ENCODE measurements around the gene FHAD1.

GRCh38 chr1:15391366-15391765 lies 144.3 kb downstream of the FHAD1 start:
- TF ChIP-seq NFIC (IDR thresholded peaks at IDR 0.05) (no peak), EP300 (IDR thresholded peaks at IDR 0.05; ENCODE audit: borderline replicate concordance) (no peak), MAX (IDR thresholded peaks at IDR 0.05) (no peak), CEBPB (IDR thresholded peaks at IDR 0.05) (no peak), RAD21 (IDR thresholded peaks at IDR 0.05; ENCODE audit: low read depth) (no peak)
